Thoracic aorta (tissue), 2 donors: ENCODE measurements around the gene FMNL3. TPM values are rescaled to one million over a fixed set of nuclear protein-coding genes. Genes with fewer than 3 reads are reported as not detected.
"Not testable (repeated sequence)": the region's sequence is repeated elsewhere in the genome, so short reads cannot be mapped to it uniquely, and the experiment has no call there.

ENCODE experiments used
- ATAC-seq: fragments of 150-250 bp; one replicate; pipeline ENCODE4 v1.8.0; 2017; ENCODE audit warnings: low read depth; ENCODE audit not compliant: insufficient number of reproducible peaks, low FRiP score
- DNase-seq: peaks from one replicate; pipeline ENCODE4 v3.0.0-alpha.2; 2020; ENCODE audit warnings: low spot score
- H3K27ac ChIP-seq, 2 donors: fragments of 200-600 bp; sonication (generic); 1 replicate in 1 of 2; 2 replicates in 1 of 2; pipeline ENCODE4 v1.5.1; 2016; ENCODE audit warnings: mild to moderate bottlenecking in 2 of 2, moderate library complexity in 2 of 2
- H3K27me3 ChIP-seq: fragments of 200-600 bp; sonication (generic); replicated peaks from 2 replicates; pipeline ENCODE4 v1.6.0; 2016; ENCODE audit warnings: mild to moderate bottlenecking; ENCODE audit not compliant: insufficient read depth
- H3K36me3 ChIP-seq: fragments of 200-600 bp; sonication (generic); one replicate; pipeline ENCODE4 v1.5.1; 2016
- H3K4me1 ChIP-seq, 2 donors: fragments of 200-600 bp; sonication (generic); 1 replicate in 1 of 2; 2 replicates in 1 of 2; pipeline versions ENCODE4 v1.5.1 to v1.6.0; 2016; ENCODE audit warnings: low read depth in 2 of 2, mild to moderate bottlenecking in 1 of 2; ENCODE audit not compliant: control insufficient read depth in 1 of 2
- H3K4me3 ChIP-seq: fragments of 200-600 bp; sonication (generic); 2 replicates; pipeline ENCODE4 v1.5.1; 2016; ENCODE audit warnings: mild to moderate bottlenecking
- H3K9me3 ChIP-seq: fragments of 200-600 bp; sonication (generic); 2 replicates; pipeline ENCODE4 v1.5.1; 2016
- total RNA-seq, 2 donors: library from RNA; depleted of rRNA; stranded (reverse); fragments of >200 nt; gene quantifications; one replicate each; pipeline versions ENCODE4 v1.1.0 to v1.2.3, GENCODE V29; 2016
- TF ChIP-seq, protein P1 (sequence below): fragments of 200-600 bp; sonication (generic); IDR thresholded peaks from one replicate; pipeline ENCODE4 v1.5.1; 2019; ENCODE audit warnings: antibody characterized with exemption

Gene FMNL3
- total RNA-seq, 2 donors from 2014 or later, result 26.7 to 37.4 TPM

DNA sequence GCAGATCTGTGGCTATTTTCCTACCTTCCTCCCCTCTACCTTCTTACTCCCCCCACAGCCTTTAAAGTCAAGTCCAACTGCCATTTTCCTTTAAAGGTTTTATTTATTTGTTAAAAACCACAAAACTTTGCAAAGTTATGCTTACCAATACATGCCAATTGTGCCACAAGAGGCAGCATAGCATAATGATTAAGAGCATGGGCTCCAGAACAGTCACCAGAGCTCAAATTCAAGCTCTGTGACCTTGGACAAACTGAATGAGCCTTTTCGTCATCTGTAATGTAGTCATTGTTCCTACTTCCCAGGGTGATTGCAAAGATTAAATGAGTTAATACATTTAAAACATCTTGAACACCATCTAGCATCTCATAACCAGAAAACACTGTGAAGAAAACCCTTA, 13.0 kb upstream of the FMNL3 start:
- DNase-seq (no peak), ATAC-seq (no peak)

GRCh38 chr12:49717800-49718199, 10.6 kb upstream of the FMNL3 start:
- not testable (repeated sequence) for H3K4me3 ChIP-seq

More for the DNA sequence above, 13.0 kb upstream of the FMNL3 start:
- no peak overlapping the region for H3K4me3 ChIP-seq
- no peaks in the 10 kb centered on the region for H3K4me1 ChIP-seq
- no peaks in the 10 kb centered on the region for H3K27me3 ChIP-seq
- TF ChIP-seq, protein P1, sequence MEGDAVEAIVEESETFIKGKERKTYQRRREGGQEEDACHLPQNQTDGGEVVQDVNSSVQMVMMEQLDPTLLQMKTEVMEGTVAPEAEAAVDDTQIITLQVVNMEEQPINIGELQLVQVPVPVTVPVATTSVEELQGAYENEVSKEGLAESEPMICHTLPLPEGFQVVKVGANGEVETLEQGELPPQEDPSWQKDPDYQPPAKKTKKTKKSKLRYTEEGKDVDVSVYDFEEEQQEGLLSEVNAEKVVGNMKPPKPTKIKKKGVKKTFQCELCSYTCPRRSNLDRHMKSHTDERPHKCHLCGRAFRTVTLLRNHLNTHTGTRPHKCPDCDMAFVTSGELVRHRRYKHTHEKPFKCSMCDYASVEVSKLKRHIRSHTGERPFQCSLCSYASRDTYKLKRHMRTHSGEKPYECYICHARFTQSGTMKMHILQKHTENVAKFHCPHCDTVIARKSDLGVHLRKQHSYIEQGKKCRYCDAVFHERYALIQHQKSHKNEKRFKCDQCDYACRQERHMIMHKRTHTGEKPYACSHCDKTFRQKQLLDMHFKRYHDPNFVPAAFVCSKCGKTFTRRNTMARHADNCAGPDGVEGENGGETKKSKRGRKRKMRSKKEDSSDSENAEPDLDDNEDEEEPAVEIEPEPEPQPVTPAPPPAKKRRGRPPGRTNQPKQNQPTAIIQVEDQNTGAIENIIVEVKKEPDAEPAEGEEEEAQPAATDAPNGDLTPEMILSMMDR, result no peak
- H3K36me3 ChIP-seq, result no peaks in the 10 kb centered on the region
- no peak overlapping the region for H3K27ac ChIP-seq
- H3K9me3 ChIP-seq, result no peaks in the 10 kb centered on the region

DNA sequence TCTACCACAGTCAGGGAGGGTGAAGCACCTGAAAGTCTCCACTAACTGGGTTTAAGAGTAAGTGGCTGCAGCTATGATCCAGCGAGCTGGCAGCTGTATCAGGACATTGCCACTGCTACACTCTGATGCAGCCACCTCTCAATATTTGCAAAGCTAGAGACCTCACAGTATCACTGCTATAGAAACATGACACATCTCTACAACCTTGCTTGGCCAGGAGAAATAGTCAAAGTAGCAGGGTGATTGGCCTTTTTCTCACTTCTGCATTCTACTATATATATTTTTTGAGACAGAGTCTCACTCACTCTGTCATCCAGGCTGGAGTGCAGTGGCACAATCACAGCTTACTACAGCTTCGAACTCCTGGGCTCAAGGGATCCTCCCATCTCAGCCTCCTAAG, 9.3 kb upstream of the FMNL3 start:
- TF ChIP-seq, protein P1, result no peak
- Histone ChIP-seq H3K27me3 (peaks cover 3% of the 10 kb centered on the region), H3K9me3 (no peaks in the 10 kb centered on the region), H3K4me1 (no peaks in the 10 kb centered on the region), H3K36me3 (no peaks in the 10 kb centered on the region), H3K4me3 (no peak overlapping the region), H3K27ac (no peak overlapping the region)
- DNase-seq (no peak), ATAC-seq (no peak)

More at GRCh38 chr12:49717800-49718199, 10.6 kb upstream of the FMNL3 start:
- H3K27me3 ChIP-seq, ATAC-seq, H3K36me3 ChIP-seq, H3K4me1 ChIP-seq, DNase-seq, H3K27ac ChIP-seq, H3K9me3 ChIP-seq: not testable (repeated sequence)

DNA sequence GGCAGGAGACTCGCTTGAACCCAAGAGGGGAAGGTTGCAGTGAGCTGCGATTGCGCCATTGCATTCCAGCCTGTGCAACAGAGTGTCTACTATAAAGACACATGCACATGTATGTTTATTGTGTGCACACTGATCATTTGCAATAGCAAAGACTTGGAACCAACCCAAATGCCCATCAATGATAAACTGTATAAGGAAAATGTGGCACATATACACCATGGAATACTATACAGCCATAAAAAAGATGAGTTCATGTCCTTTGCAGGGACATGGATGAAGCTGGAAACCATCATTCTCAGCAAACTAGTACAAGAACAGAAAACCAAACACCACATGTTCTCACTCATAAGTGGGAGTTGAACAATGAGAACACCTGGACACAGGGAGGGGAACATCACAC, 6.7 kb upstream of the FMNL3 start:
- DNase-seq, H3K4me3 ChIP-seq, ATAC-seq, H3K4me1 ChIP-seq, H3K27ac ChIP-seq, H3K27me3 ChIP-seq, H3K36me3 ChIP-seq, H3K9me3 ChIP-seq: not testable (repeated sequence)

GRCh38 chr12:49708851-49709250, 1.6 kb upstream of the FMNL3 start:
- no peak for DNase-seq
- no peak overlapping the region for H3K4me3 ChIP-seq
- no peaks in the 10 kb centered on the region for H3K36me3 ChIP-seq
- no peak overlapping the region for H3K27ac ChIP-seq
- no peak for ATAC-seq
- peaks cover 6 to 30% of the 10 kb centered on the region in 2 donors for H3K4me1 ChIP-seq
- TF ChIP-seq, protein P1, result no peak
- H3K27me3 ChIP-seq, result peaks cover 3% of the 10 kb centered on the region
- no peaks in the 10 kb centered on the region for H3K9me3 ChIP-seq

- TF ChIP-seq, protein P1, result no peak
- ATAC-seq, result no peak
- peaks cover 16 to 32% of the 10 kb centered on the region in 2 donors for H3K4me1 ChIP-seq
- H3K36me3 ChIP-seq, result no peaks in the 10 kb centered on the region
- peak overlapping the region; percentile 84 for H3K4me3 ChIP-seq
- H3K27ac ChIP-seq, result no peak overlapping the region
- H3K27me3 ChIP-seq, result no peaks in the 10 kb centered on the region
- H3K9me3 ChIP-seq, result no peaks in the 10 kb centered on the region
- DNase-seq, result no peak
Measured at GRCh38 chr12:49707812-49708147, 575 bp upstream of the FMNL3 start.
